Measurements from ENCODE around the gene LRP11. TPM values are rescaled to one million over a fixed set of nuclear protein-coding genes. Genes with fewer than 3 reads are reported as not detected.
A peak's percentile ranks its signal among the peaks of the same experiment; 100 is the strongest.

The LRP11 gene
- total RNA-seq, 1 experiment from 2014 or later, result 14.8 TPM

GRCh38 chr6:149884215-149884614 lies 20.1 kb upstream of the LRP11 start:
- Histone ChIP-seq H3K23me2 (ENCODE audit: insufficient read length, low read depth, low read length, poor library complexity, severe bottlenecking) (no peaks in the 10 kb centered on the region), H4K91ac (ENCODE audit: insufficient read length, low read depth, low read length) (no peak overlapping the region), H4K20me1 (ENCODE audit: control insufficient read depth, insufficient read depth, insufficient read length) (no peaks in the 10 kb centered on the region), H3K9me3 (ENCODE audit: control insufficient read depth, low read depth, low read length) (no peaks in the 10 kb centered on the region), H3K9ac (ENCODE audit: extremely low read depth, insufficient read length, low read length) (no peak overlapping the region), H4K5ac (ENCODE audit: insufficient read length, low read depth, low read length) (no peak overlapping the region), H2BK20ac (ENCODE audit: low read depth, low read length, poor library complexity, severe bottlenecking) (no peak overlapping the region), H2BK12ac (ENCODE audit: insufficient read length, low read depth, low read length) (no peak overlapping the region), H3K4me1 (ENCODE audit: insufficient read depth, low read length) (no peaks in the 10 kb centered on the region), H2BK120ac (ENCODE audit: low read depth, low read length, poor library complexity, severe bottlenecking) (no peak overlapping the region), H3K4ac (ENCODE audit: low read depth, low read length) (no peak overlapping the region), H3K79me1 (ENCODE audit: insufficient read depth, low read depth, low read length, poor library complexity, severe bottlenecking) (no peaks in the 10 kb centered on the region), H2AFZ (ENCODE audit: low read length) (no peak overlapping the region), H3K4me2 (ENCODE audit: insufficient read depth, insufficient read length, low read length) (no peak overlapping the region), H3K27ac (ENCODE audit: insufficient read length, low read depth, low read length) (no peak overlapping the region), H3T11ph (ENCODE audit: low read length) (no peak overlapping the region), H3K27me3 (ENCODE audit: insufficient read depth, low read length) (no peaks in the 10 kb centered on the region), H3K56ac (ENCODE audit: insufficient read length, low read depth, low read length) (no peak overlapping the region), H3K18ac (ENCODE audit: insufficient read length, low read depth, low read length) (no peak overlapping the region), H3K14ac (ENCODE audit: insufficient read depth, low read length) (no peak overlapping the region), H3K79me2 (ENCODE audit: insufficient read depth, low read length) (no peaks in the 10 kb centered on the region), H4K8ac (replicated peaks; ENCODE audit: insufficient read length, low read depth, low read length) (no peak overlapping the region), H2AK5ac (ENCODE audit: insufficient read length, low read length) (no peak overlapping the region), H3K23ac (ENCODE audit: insufficient read length, low read depth, low read length) (no peak overlapping the region), H2BK5ac (ENCODE audit: insufficient read length, low read length) (no peak overlapping the region), H2BK15ac (ENCODE audit: low read depth, low read length) (no peak overlapping the region)
- Mint-ChIP-seq H3K4me3 (no peak overlapping the region; a peak in 2 of 5 replicates), H3K36me3 (ENCODE audit: insufficient read depth in 1 of 3, low read depth in 3 of 3) (no peaks in the 10 kb centered on the region), H3K4me1 (peaks cover 2 to 6% of the 10 kb centered on the region in 2 experiments; a peak in 2 of 4 replicates), H3K27me3 (ENCODE audit: low read depth) (peaks cover 50% of the 10 kb centered on the region), H3K27ac (no peak overlapping the region), H3K9me3 (no peaks in the 10 kb centered on the region)
- WGBS (ENCODE audit: extremely low coverage, insufficient read length, low lambda C conversion rate), result no CpG with 5 or more reads among the region's 11 CpGs
- TF ChIP-seq CTCF (conservative IDR thresholded peaks at IDR 0.05), result peak; percentile 35; the same call in 2 of the 3 replicates
- DNase-seq, result peak; percentile 77

Data from H9 (cell line).